PFSK-1 (cell line): ENCODE data around the gene PITPNM3.

Experiments used
- FOXP2 ChIP-seq: optimal IDR thresholded peaks from 2 replicates; pipeline ENCODE3; 2011; ENCODE audit warnings: borderline replicate concordance, control low read depth, inconsistent platforms; ENCODE audit not compliant: insufficient read depth; ENCODE audit errors: extremely low read length, extremely low read depth
- POLR2AphosphoS5 ChIP-seq: IDR thresholded peaks from 2 replicates; pipeline ENCODE4 v1.6.1; 2012; ENCODE audit warnings: low read depth, mild to moderate bottlenecking, control low read depth, low read length, moderate library complexity
- REST ChIP-seq, 2 experiments: IDR thresholded peaks; 2 replicates each; pipeline versions ENCODE4 v1.6.1 to v1.8.0; 2011 to 2012; ENCODE audit warnings: low read depth in 2 of 2, low read length in 2 of 2, control low read depth in 1 of 2, inconsistent platforms in 1 of 2, mild to moderate bottlenecking in 1 of 2, moderate library complexity in 1 of 2; ENCODE audit not compliant: insufficient read depth in 1 of 2
- SIN3A ChIP-seq: IDR thresholded peaks from 2 replicates; pipeline ENCODE4 v1.6.1; 2012; ENCODE audit warnings: mild to moderate bottlenecking, low read length, moderate library complexity, borderline replicate concordance; ENCODE audit not compliant: insufficient read depth
- TAF1 ChIP-seq: IDR thresholded peaks from 2 replicates; pipeline ENCODE4 v1.6.1; 2012; ENCODE audit warnings: low read length, control low read depth, borderline replicate concordance; ENCODE audit not compliant: insufficient read depth

Gene PITPNM3

DNA sequence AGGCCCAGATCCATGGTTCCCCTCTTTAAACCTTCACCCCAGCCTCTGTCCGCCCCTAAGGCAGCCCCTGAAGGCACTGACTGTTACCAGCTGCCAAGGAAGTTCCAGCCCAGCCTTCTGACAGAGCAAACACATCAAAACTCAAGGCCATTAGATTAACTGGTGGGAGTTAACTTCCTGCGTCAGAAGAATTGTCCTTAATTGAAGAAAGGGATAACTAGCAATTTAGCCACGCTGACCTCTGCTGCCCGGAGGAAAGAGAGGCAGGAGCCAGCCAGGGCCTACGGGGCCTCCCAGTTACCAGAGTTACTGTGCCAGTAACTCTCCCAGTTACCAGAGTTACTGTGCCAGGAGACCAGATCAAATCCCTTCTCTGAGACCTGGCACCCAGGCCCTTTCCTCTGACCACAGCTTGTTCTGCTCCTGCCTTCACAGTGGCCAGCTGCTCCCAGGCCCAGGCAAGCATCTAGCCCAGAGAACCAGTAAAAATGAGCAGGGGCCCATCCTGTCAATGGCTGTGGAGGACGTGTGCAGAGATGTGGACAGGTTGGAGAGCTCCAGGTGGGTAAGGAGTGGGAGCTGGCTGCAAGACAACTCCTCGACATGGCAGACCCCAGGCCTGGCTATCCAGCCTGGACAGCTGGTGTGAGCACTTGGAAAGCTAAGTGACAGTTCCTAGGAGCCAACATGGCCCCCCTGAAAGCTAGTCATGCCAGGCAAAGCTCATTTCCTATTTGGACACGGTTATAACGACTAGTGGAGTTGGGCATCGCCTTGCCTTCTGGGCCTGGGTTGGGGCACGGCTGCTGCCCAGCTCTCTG is 2.8 kb upstream of the PITPNM3 start:
- TF ChIP-seq SIN3A (no peak), REST (IDR thresholded peaks at IDR 0.05; ENCODE audit: insufficient read depth in 1 of 2, low read depth in 2 of 2, low read length in 2 of 2) (0 out of 4 replicates have a peak, but pooled peaks of 1 of the 2 experiments have one; percentile 23)

DNA sequence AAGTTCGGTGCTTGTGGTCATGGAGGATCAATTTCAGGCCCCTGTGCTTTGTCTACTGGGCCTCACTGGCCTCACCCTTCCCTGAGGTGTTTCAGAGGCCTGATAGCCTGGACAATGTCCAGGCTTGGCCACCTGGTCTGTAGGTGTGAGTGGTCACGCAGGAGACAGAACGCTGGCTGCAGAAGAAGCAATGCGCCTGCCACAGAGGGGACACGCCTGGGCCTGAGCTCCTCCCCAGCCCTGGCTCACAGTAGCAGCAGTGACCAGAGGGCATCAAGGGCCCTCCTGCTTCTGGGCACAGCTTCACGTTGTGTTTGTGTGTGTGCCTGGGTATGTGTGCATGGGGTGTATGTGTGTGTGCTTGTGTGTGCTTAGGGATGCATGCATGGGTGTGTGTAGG is 1.9 kb upstream of the PITPNM3 start:
- TF ChIP-seq FOXP2 (no peak), POLR2AphosphoS5 (no peak), SIN3A (no peak), REST (IDR thresholded peaks at IDR 0.05; ENCODE audit: insufficient read depth in 1 of 2, low read depth in 2 of 2, low read length in 2 of 2) (no peak), TAF1 (no peak)

DNA sequence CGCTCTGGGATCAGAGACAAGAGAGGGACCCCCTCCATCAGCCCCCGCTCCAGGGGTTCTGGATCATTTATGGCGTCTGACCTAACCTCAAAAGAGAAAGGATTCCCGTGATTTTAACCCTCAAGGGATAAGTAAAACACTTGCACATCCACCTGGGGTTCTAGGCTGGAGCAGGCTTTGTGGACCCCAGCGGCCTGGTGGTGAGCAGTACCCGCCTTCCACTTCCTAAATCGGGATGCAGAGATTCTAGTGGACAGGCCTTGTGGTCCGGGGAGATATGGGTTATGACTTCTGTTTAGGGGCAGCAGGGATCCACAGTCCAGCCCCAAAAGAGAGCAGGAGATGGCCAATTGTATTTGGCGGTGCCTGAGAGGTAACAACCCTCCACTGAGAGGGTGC is 684 bp upstream of the PITPNM3 start:
- TF ChIP-seq POLR2AphosphoS5: no peak
- no peak for TF ChIP-seq FOXP2
- no peak for TF ChIP-seq TAF1
- TF ChIP-seq SIN3A: no peak
- no peak for TF ChIP-seq REST (IDR thresholded peaks at IDR 0.05; ENCODE audit: insufficient read depth in 1 of 2, low read depth in 2 of 2, low read length in 2 of 2)

GRCh38 chr17:6555331-6556120 is 829 bp downstream of the PITPNM3 start:
- TF ChIP-seq TAF1 (no peak), SIN3A (no peak), REST (IDR thresholded peaks at IDR 0.05; ENCODE audit: insufficient read depth in 1 of 2, low read depth in 2 of 2, low read length in 2 of 2) (no peak), POLR2AphosphoS5 (no peak), FOXP2 (no peak)
